Tibial nerve (tissue), 4 donors: ENCODE measurements around the gene CFAP45. TPM values are rescaled to one million over a fixed set of nuclear protein-coding genes. Genes with fewer than 3 reads are reported as not detected.

Experiments used
- DNase-seq, 2 donors: peaks; one replicate each; pipeline ENCODE4 v3.0.0-alpha.2; 2019; ENCODE audit warnings: low spot score in 2 of 2
- H3K27ac ChIP-seq, 4 donors: fragments of 200-600 bp; sonication (generic) in 3 of 4; one replicate each; pipeline ENCODE4 v1.5.1; 2017 to 2019; ENCODE audit warnings: mild to moderate bottlenecking in 1 of 4
- H3K27me3 ChIP-seq, 2 donors: fragments of 200-600 bp; sonication (generic) in 1 of 2; one replicate each; pipeline versions ENCODE4 v1.5.1 to v1.6.0; 2017 to 2019
- H3K36me3 ChIP-seq, 3 donors: fragments of 200-600 bp; sonication (generic); one replicate each; pipeline ENCODE4 v1.5.1; 2018 to 2019
- H3K4me1 ChIP-seq, 4 donors: fragments of 200-600 bp; sonication (generic) in 3 of 4; one replicate each; pipeline ENCODE4 v1.5.1; 2017 to 2019
- H3K4me3 ChIP-seq, 4 donors: fragments of 200-600 bp; sonication (generic) in 3 of 4; one replicate each; pipeline ENCODE4 v1.5.1; 2017 to 2019; ENCODE audit warnings: mild to moderate bottlenecking in 1 of 4, moderate library complexity in 1 of 4
- H3K9me3 ChIP-seq, 4 donors: fragments of 200-600 bp; sonication (generic) in 3 of 4; one replicate each; pipeline ENCODE4 v1.5.1; 2017 to 2019
- CTCF ChIP-seq, 5 experiments: fragments of 200-600 bp in 3 of 5; fragments of 450-650 bp in 2 of 5; sonication (generic) in 3 of 5; IDR thresholded peaks; one replicate each; pipeline ENCODE4 v1.5.1; 2016 to 2019; ENCODE audit warnings: antibody characterized with exemption in 5 of 5, mild to moderate bottlenecking in 3 of 5, moderate library complexity in 2 of 5
- EP300 ChIP-seq, 2 donors: sonication (generic); formaldehyde crosslinking; IDR thresholded peaks; one replicate each; pipeline ENCODE4 v1.6.1; 2017; ENCODE audit warnings: antibody characterized with exemption in 2 of 2, mild to moderate bottlenecking in 1 of 2
- POLR2A ChIP-seq, 2 donors: fragments of 450-650 bp; IDR thresholded peaks; one replicate each; pipeline ENCODE4 v1.6.1; 2017; ENCODE audit warnings: antibody characterized with exemption in 2 of 2, mild to moderate bottlenecking in 2 of 2, moderate library complexity in 2 of 2
- WGBS, 2 donors: methylation state at CpG; one replicate each; pipeline ENCODE4 v1.1.5; 2018; 5-methylcytosine and 5-hydroxymethylcytosine counted together
- small RNA-seq: library from RNA; depleted of rRNA; stranded (forward); fragments of <200 nt; gene quantifications from one replicate; pipeline ENCODE3, GENCODE V24; 2016
- total RNA-seq, 4 donors: library from RNA; depleted of rRNA; stranded (reverse); fragments of >200 nt; gene quantifications; one replicate each; pipeline ENCODE4 v1.1.0, GENCODE V29; 2016

The CFAP45 gene
- total RNA-seq, 4 donors from 2014 or later: 0.39 to 0.66 (median 0.63) TPM; not detected in 1

GRCh38 chr1:159825564-159825963 lies 74.4 kb downstream of the CFAP45 start:
- TF ChIP-seq EP300 (IDR thresholded peaks at IDR 0.05) (no peak), CTCF (IDR thresholded peaks at IDR 0.05) (no peak), POLR2A (IDR thresholded peaks at IDR 0.05) (no peak)
- Histone ChIP-seq H3K36me3 (no peaks in the 10 kb centered on the region), H3K27me3 (peaks cover 0 to 13% of the 10 kb centered on the region in 2 donors), H3K4me3 (no peak overlapping the region), H3K27ac (no peak overlapping the region), H3K9me3 (no peaks in the 10 kb centered on the region), H3K4me1 (peaks cover 0 to 6% (median 0%) of the 10 kb centered on the region in 4 donors)
- no peak for DNase-seq
- 57 to 59% methylated on average over 3 of the region's 3 CpGs for WGBS, 2 donors

- TF ChIP-seq CTCF (IDR thresholded peaks at IDR 0.05) (no peak), POLR2A (IDR thresholded peaks at IDR 0.05) (no peak), EP300 (IDR thresholded peaks at IDR 0.05) (no peak)
- no peak overlapping the region for H3K27ac ChIP-seq
- H3K9me3 ChIP-seq: no peaks in the 10 kb centered on the region
- no peak for DNase-seq
- WGBS, 2 donors: 14 to 18% methylated on average over 7 of the region's 7 CpGs
- no peaks in the 10 kb centered on the region for H3K4me1 ChIP-seq
- no peak overlapping the region for H3K4me3 ChIP-seq
- peaks cover 0 to 13% of the 10 kb centered on the region in 2 donors for H3K27me3 ChIP-seq
- no peaks in the 10 kb centered on the region for H3K36me3 ChIP-seq
These were observed 76.6 kb downstream of the CFAP45 start for GRCh38 chr1:159823406-159823805.

Small RNA genes lying within 50 kb of the gene (small RNA-seq; reads per million reads assigned to genes)
- gene MIR4259: not detected
- not detected for gene RF00570

Other genes starting within 250 kb of the CFAP45 start
- gene CRP, start 185.6 kb downstream of the CFAP45 start, total RNA-seq: not detected
- gene DUSP23, start 119.2 kb downstream of the CFAP45 start, total RNA-seq: 100 to 1,000 TPM; 114 to 162 (median 123) TPM
- gene FCRL6, start 97.8 kb downstream of the CFAP45 start, total RNA-seq: 1 to 10 TPM in 2 of 4 donors, under 1 TPM in 2; 0.39 to 2.2 (median 1.4) TPM
- 1 to 10 TPM; 2.2 to 6.9 (median 3.7) TPM for gene SLAMF8, start 73.3 kb downstream of the CFAP45 start, total RNA-seq
- gene VSIG8, start 37.5 kb downstream of the CFAP45 start, total RNA-seq: under 1 TPM in 1 of 4 donors, not detected in 3; 0.20 TPM
- 100 to 1,000 TPM; 149 to 205 (median 168) TPM for gene TAGLN2, start 25.3 kb upstream of the CFAP45 start, total RNA-seq
- under 1 TPM in 2 of 4 donors, not detected in 2; 0.20 to 0.63 TPM for gene IGSF9, start 45.4 kb upstream of the CFAP45 start, total RNA-seq
- gene SLAMF9, start 54.1 kb upstream of the CFAP45 start, total RNA-seq: not detected
- gene PIGM, start 131.8 kb upstream of the CFAP45 start, total RNA-seq: 1 to 10 TPM; 3.0 to 7.0 (median 4.3) TPM
- gene KCNJ10, start 170.0 kb upstream of the CFAP45 start, total RNA-seq: 10 to 100 TPM in 1 of 4 donors, 1 to 10 TPM in 3; 6.5 to 13.5 (median 8.8) TPM
- under 1 TPM in 1 of 4 donors, not detected in 3; 0.60 TPM for gene KCNJ9, start 181.4 kb upstream of the CFAP45 start, total RNA-seq
- 10 to 100 TPM; 42.6 to 73.9 (median 50.7) TPM for gene IGSF8, start 198.5 kb upstream of the CFAP45 start, total RNA-seq
- gene ATP1A2, start 215.6 kb upstream of the CFAP45 start, total RNA-seq: 100 to 1,000 TPM; 173 to 211 (median 201) TPM